Loucy (cell line): Measurements from ENCODE around the gene INPP5F.

ENCODE experiments used
- H2AFZ ChIP-seq: fragments of 200-600 bp; sonication (generic); 2 replicates; pipeline ENCODE4 v1.6.0; 2016; ENCODE audit warnings: antibody characterized with exemption, mild to moderate bottlenecking, low read length, moderate library complexity
- H3F3A ChIP-seq: fragments of 200-600 bp; 2 replicates; pipeline ENCODE4 v1.6.0; 2016; ENCODE audit warnings: antibody characterized with exemption, low read depth, mild to moderate bottlenecking
- H3K27me3 ChIP-seq: fragments of 200-600 bp; sonication (generic); 2 replicates; pipeline ENCODE4 v1.6.1; 2014; ENCODE audit warnings: low read length, mild to moderate bottlenecking; ENCODE audit not compliant: insufficient read depth, poor library complexity, severe bottlenecking
- H3K36me3 ChIP-seq: fragments of 200-600 bp; sonication (generic); 2 replicates; pipeline ENCODE4 v1.6.1; 2016; ENCODE audit warnings: low read length; ENCODE audit not compliant: insufficient read depth
- H3K4me1 ChIP-seq: fragments of 200-600 bp; sonication (generic); 2 replicates; pipeline ENCODE4 v1.5.1; 2014; ENCODE audit warnings: low read length, mild to moderate bottlenecking; ENCODE audit not compliant: insufficient read depth, poor library complexity, severe bottlenecking
- H3K4me2 ChIP-seq: fragments of 200-600 bp; sonication (generic); 2 replicates; pipeline ENCODE4 v1.6.0; 2014; ENCODE audit warnings: antibody characterized with exemption, low read length, low read depth, mild to moderate bottlenecking; ENCODE audit not compliant: poor library complexity, severe bottlenecking
- H3K4me3 ChIP-seq: fragments of 200-600 bp; sonication (generic); 2 replicates; pipeline ENCODE4 v1.5.1; 2014; ENCODE audit warnings: low read length, mild to moderate bottlenecking, mixed read lengths; ENCODE audit not compliant: poor library complexity, severe bottlenecking
- H3K79me2 ChIP-seq: fragments of 200-600 bp; sonication (generic); 2 replicates; pipeline ENCODE4 v1.6.1; 2014; ENCODE audit warnings: low read length; ENCODE audit not compliant: insufficient read depth
- H3K9ac ChIP-seq: fragments of 200-600 bp; sonication (generic); 2 replicates; pipeline ENCODE4 v1.6.0; 2014; ENCODE audit warnings: mild to moderate bottlenecking, low read depth, low read length, moderate library complexity; ENCODE audit not compliant: poor library complexity, severe bottlenecking
- H3K9me2 ChIP-seq: fragments of 200-600 bp; sonication (generic); replicated peaks from 2 replicates; pipeline ENCODE4 v1.6.1; 2016; ENCODE audit warnings: low read depth, low read length, mixed read lengths
- H3K9me3 ChIP-seq: fragments of 200-600 bp; sonication (generic); 2 replicates; pipeline ENCODE4 v1.6.1; 2014; ENCODE audit warnings: mild to moderate bottlenecking, antibody characterized with exemption, low read length, low read depth; ENCODE audit not compliant: insufficient read depth
- H4K20me1 ChIP-seq: fragments of 200-600 bp; sonication (generic); 2 replicates; pipeline ENCODE4 v1.6.0; 2014; ENCODE audit warnings: antibody characterized with exemption, low read length, mild to moderate bottlenecking; ENCODE audit not compliant: insufficient read depth, poor library complexity, severe bottlenecking
- CTCF ChIP-seq: fragments of 200-600 bp; sonication (generic); conservative IDR thresholded peaks from 2 replicates; pipeline ENCODE4 v1.5.1; 2014; ENCODE audit warnings: mild to moderate bottlenecking, antibody characterized with exemption, low read length
- EZH2phosphoT487 ChIP-seq: fragments of 200-600 bp; IDR thresholded peaks from 2 replicates; pipeline ENCODE4 v1.6.1; 2018; ENCODE audit warnings: antibody characterized with exemption, mild to moderate bottlenecking, moderate library complexity, borderline replicate concordance

Gene INPP5F

GRCh38 chr10:119680650-119681081 is 45.2 kb upstream of the INPP5F start:
- Histone ChIP-seq H3F3A (no peaks in the 10 kb centered on the region), H3K4me2 (no peak overlapping the region), H4K20me1 (no peaks in the 10 kb centered on the region), H3K9ac (no peak overlapping the region), H3K36me3 (peaks cover 26% of the 10 kb centered on the region; the same call in 1 of the 2 replicates), H3K9me2 (no peaks in the 10 kb centered on the region), H3K9me3 (no peaks in the 10 kb centered on the region), H3K79me2 (no peaks in the 10 kb centered on the region), H3K4me1 (no peaks in the 10 kb centered on the region), H2AFZ (no peak overlapping the region), H3K4me3 (no peak overlapping the region), H3K27me3 (no peaks in the 10 kb centered on the region)
- TF ChIP-seq CTCF (no peak), EZH2phosphoT487 (no peak)

GRCh38 chr10:119686465-119687191 is 39.2 kb upstream of the INPP5F start:
- H3K36me3 ChIP-seq = no peaks in the 10 kb centered on the region
- TF ChIP-seq EZH2phosphoT487 = no peak
- peak; percentile 87 for TF ChIP-seq CTCF
- no peak overlapping the region for H3K9ac ChIP-seq
- no peaks in the 10 kb centered on the region for H3K27me3 ChIP-seq
- H3K79me2 ChIP-seq = no peaks in the 10 kb centered on the region
- H3K9me3 ChIP-seq = no peaks in the 10 kb centered on the region
- H2AFZ ChIP-seq = peak overlapping the region; percentile 83
- H4K20me1 ChIP-seq = no peaks in the 10 kb centered on the region
- peaks cover 10% of the 10 kb centered on the region for H3K4me1 ChIP-seq
- H3F3A ChIP-seq = 0 out of 2 replicates have a peak, but pooled peaks cover 2% of the 10 kb centered on the region
- no peak overlapping the region for H3K4me3 ChIP-seq
- H3K4me2 ChIP-seq = no peak overlapping the region
- H3K9me2 ChIP-seq = no peaks in the 10 kb centered on the region

GRCh38 chr10:119687192-119688032 is 38.4 kb upstream of the INPP5F start:
- H3K4me3 ChIP-seq = no peak overlapping the region
- H3K79me2 ChIP-seq = no peaks in the 10 kb centered on the region
- 0 out of 2 replicates have a peak, but pooled peaks cover 2% of the 10 kb centered on the region for H3F3A ChIP-seq
- H3K4me1 ChIP-seq = peaks cover 10% of the 10 kb centered on the region
- no peaks in the 10 kb centered on the region for H4K20me1 ChIP-seq
- TF ChIP-seq CTCF = no peak
- no peak for TF ChIP-seq EZH2phosphoT487
- no peaks in the 10 kb centered on the region for H3K9me2 ChIP-seq
- no peak overlapping the region for H3K9ac ChIP-seq
- no peaks in the 10 kb centered on the region for H3K27me3 ChIP-seq
- H3K36me3 ChIP-seq = no peaks in the 10 kb centered on the region
- peak overlapping the region; percentile 26 for H3K4me2 ChIP-seq
- peak overlapping the region; percentile 83 for H2AFZ ChIP-seq
- H3K9me3 ChIP-seq = no peaks in the 10 kb centered on the region
